ENCODE measurements around the gene PHF2. TPM values are rescaled to one million over a fixed set of nuclear protein-coding genes. Genes with fewer than 3 reads are reported as not detected.

PHF2 gene
- total RNA-seq, 1 donor from 2014 or later = 36.5 TPM

DNA sequence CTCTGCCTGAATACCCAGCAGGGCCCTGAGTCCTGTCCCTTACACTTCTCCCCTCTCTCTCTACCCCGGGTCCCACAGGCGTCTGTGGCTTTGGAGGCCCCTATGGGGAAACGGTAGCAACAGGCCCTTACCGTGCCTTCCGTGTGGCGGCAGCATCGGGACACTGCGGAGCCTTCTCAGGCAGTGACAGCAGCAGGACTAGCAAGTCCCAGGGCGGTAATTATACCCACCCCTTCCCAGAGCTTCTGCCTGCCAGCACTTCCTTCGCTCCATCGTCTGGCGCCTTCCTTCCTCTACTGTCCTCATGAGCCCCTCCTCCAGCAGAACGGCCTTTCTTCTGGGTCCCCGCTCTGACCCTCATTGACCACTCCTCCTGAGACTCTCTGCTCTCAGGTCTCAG is 17.9 kb upstream of the PHF2 start:
- no peak overlapping the region for H3K4me3 Mint-ChIP-seq (ENCODE audit: low read depth)
- H3K4me1 Mint-ChIP-seq (ENCODE audit: low read depth) = no peaks in the 10 kb centered on the region
- H3K27ac Mint-ChIP-seq = no peak overlapping the region
- H3K27me3 Mint-ChIP-seq = no peaks in the 10 kb centered on the region
- H3K9me3 Mint-ChIP-seq (ENCODE audit: low read depth) = no peaks in the 10 kb centered on the region
- DNase-seq (ENCODE audit: low spot score, unreplicated experiment) = no peak
- no peak for TF ChIP-seq CTCF (IDR thresholded peaks at IDR 0.05; ENCODE audit: unreplicated experiment)
- peaks cover 13% of the 10 kb centered on the region for H3K36me3 Mint-ChIP-seq (ENCODE audit: insufficient read depth)

DNA sequence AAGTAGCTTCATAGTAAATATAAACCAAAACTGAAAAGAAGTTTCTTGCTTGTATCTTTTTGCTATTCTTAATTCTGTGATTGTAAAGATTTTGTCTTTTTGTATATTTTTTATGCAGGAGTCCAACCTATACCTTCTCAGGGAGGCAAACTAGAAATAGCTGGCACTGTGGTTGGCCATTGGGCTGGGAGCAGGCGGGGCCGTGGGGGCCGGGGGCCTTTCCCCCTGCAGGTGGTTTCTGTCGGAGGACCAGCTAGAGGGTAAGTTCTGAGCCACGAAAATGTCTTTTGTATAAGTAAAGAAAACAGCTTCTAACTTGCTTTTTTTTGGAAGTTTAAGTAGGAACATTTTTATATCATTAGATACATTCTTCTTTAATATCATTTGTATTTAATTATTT is 15.4 kb upstream of the PHF2 start:
- no peak for DNase-seq (ENCODE audit: low spot score, unreplicated experiment)
- H3K9me3 Mint-ChIP-seq (ENCODE audit: low read depth) = no peaks in the 10 kb centered on the region
- H3K27me3 Mint-ChIP-seq = no peaks in the 10 kb centered on the region
- peaks cover 17% of the 10 kb centered on the region for H3K36me3 Mint-ChIP-seq (ENCODE audit: insufficient read depth)
- H3K4me3 Mint-ChIP-seq (ENCODE audit: low read depth) = no peak overlapping the region
- H3K4me1 Mint-ChIP-seq (ENCODE audit: low read depth) = no peaks in the 10 kb centered on the region
- TF ChIP-seq CTCF (IDR thresholded peaks at IDR 0.05; ENCODE audit: unreplicated experiment) = no peak
- H3K27ac Mint-ChIP-seq = no peak overlapping the region

DNA sequence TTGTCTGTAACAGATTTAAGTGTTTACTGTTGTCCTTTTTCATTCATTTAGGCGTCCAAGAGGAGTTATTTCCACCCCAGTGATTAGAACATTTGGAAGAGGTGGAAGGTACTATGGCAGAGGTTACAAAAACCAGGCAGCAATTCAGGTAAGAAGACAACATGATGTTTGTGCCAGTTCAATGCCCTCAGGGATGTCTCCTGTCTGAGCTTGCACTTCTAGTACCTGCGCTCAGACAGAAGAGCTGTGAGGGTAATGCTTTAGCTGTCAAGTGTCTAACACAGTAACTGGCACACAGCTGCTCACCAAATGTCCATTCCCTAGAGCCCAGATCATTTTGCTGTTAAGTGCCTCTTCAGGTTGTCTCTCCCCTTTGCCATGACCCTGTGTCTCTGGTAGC is 14.2 kb upstream of the PHF2 start:
- Mint-ChIP-seq H3K4me1 (ENCODE audit: low read depth) (peaks cover 2% of the 10 kb centered on the region), H3K27me3 (no peaks in the 10 kb centered on the region), H3K4me3 (ENCODE audit: low read depth) (no peak overlapping the region), H3K36me3 (ENCODE audit: insufficient read depth) (peaks cover 13% of the 10 kb centered on the region), H3K9me3 (ENCODE audit: low read depth) (no peaks in the 10 kb centered on the region), H3K27ac (no peak overlapping the region)
- no peak for DNase-seq (ENCODE audit: low spot score, unreplicated experiment)
- TF ChIP-seq CTCF (IDR thresholded peaks at IDR 0.05; ENCODE audit: unreplicated experiment) = no peak

GRCh38 chr9:93565089-93565488 is 11.3 kb upstream of the PHF2 start:
- no peak for TF ChIP-seq CTCF (IDR thresholded peaks at IDR 0.05; ENCODE audit: unreplicated experiment)
- H3K27ac Mint-ChIP-seq = no peak overlapping the region

GRCh38 chr9:93566408-93567270 is 9.7 kb upstream of the PHF2 start:
- DNase-seq (ENCODE audit: low spot score, unreplicated experiment) = peak; percentile 100
- H3K27me3 Mint-ChIP-seq = no peaks in the 10 kb centered on the region
- H3K27ac Mint-ChIP-seq = peak overlapping the region; percentile 94
- peaks cover 22% of the 10 kb centered on the region for H3K36me3 Mint-ChIP-seq (ENCODE audit: insufficient read depth)
- TF ChIP-seq CTCF (IDR thresholded peaks at IDR 0.05; ENCODE audit: unreplicated experiment) = peak; percentile 98
- peak overlapping the region; percentile 74 for H3K4me3 Mint-ChIP-seq (ENCODE audit: low read depth)
- H3K9me3 Mint-ChIP-seq (ENCODE audit: low read depth) = peaks cover 10% of the 10 kb centered on the region
- H3K4me1 Mint-ChIP-seq (ENCODE audit: low read depth) = peaks cover 5% of the 10 kb centered on the region

More at GRCh38 chr9:93565089-93565488, 11.3 kb upstream of the PHF2 start:
- Mint-ChIP-seq H3K4me1 (ENCODE audit: low read depth) (peaks cover 5% of the 10 kb centered on the region), H3K36me3 (ENCODE audit: insufficient read depth) (peaks cover 13% of the 10 kb centered on the region), H3K4me3 (ENCODE audit: low read depth) (no peak overlapping the region), H3K27me3 (no peaks in the 10 kb centered on the region), H3K9me3 (ENCODE audit: low read depth) (no peaks in the 10 kb centered on the region)
- no peak for DNase-seq (ENCODE audit: low spot score, unreplicated experiment)
